Mucosa of rectum (tissue), 2 donors: ENCODE results near the gene GRIK5.
"Not testable (repeated sequence)": the region's sequence is repeated elsewhere in the genome, so short reads cannot be mapped to it uniquely, and the experiment has no call there.

Experiments
- H3K27ac ChIP-seq, 2 donors: one replicate each; pipeline ENCODE4 v1.7.0; 2013; ENCODE audit warnings: inconsistent platforms in 2 of 2, low read depth in 2 of 2, low read length in 2 of 2
- H3K27me3 ChIP-seq, 2 donors: one replicate each; pipeline ENCODE4 v1.7.0; 2013; ENCODE audit warnings: low read length in 2 of 2; ENCODE audit not compliant: control insufficient read depth in 2 of 2, insufficient read depth in 2 of 2
- H3K36me3 ChIP-seq, 2 donors: one replicate each; pipeline ENCODE4 v1.7.0; 2013; ENCODE audit warnings: low read length in 2 of 2; ENCODE audit not compliant: control insufficient read depth in 2 of 2, insufficient read depth in 2 of 2
- H3K4me1 ChIP-seq, 2 donors: one replicate each; pipeline ENCODE4 v1.7.0; 2013; ENCODE audit warnings: low read length in 2 of 2, mild to moderate bottlenecking in 1 of 2; ENCODE audit not compliant: control insufficient read depth in 2 of 2, insufficient read depth in 2 of 2
- H3K4me3 ChIP-seq, 2 donors: one replicate each; pipeline ENCODE4 v1.7.0; 2013; ENCODE audit warnings: low read length in 2 of 2
- H3K9ac ChIP-seq, 2 donors: one replicate each; pipeline ENCODE4 v1.7.0; 2013; ENCODE audit warnings: low read length in 2 of 2, low read depth in 1 of 2, mild to moderate bottlenecking in 1 of 2
- H3K9me3 ChIP-seq, 2 donors: one replicate each; pipeline ENCODE4 v1.7.0; 2013; ENCODE audit warnings: low read length in 2 of 2; ENCODE audit not compliant: control insufficient read depth in 2 of 2
- donor health status: healthy.
- donor health status: Normal muscosa, but diverticular disease.

GRIK5 gene

DNA sequence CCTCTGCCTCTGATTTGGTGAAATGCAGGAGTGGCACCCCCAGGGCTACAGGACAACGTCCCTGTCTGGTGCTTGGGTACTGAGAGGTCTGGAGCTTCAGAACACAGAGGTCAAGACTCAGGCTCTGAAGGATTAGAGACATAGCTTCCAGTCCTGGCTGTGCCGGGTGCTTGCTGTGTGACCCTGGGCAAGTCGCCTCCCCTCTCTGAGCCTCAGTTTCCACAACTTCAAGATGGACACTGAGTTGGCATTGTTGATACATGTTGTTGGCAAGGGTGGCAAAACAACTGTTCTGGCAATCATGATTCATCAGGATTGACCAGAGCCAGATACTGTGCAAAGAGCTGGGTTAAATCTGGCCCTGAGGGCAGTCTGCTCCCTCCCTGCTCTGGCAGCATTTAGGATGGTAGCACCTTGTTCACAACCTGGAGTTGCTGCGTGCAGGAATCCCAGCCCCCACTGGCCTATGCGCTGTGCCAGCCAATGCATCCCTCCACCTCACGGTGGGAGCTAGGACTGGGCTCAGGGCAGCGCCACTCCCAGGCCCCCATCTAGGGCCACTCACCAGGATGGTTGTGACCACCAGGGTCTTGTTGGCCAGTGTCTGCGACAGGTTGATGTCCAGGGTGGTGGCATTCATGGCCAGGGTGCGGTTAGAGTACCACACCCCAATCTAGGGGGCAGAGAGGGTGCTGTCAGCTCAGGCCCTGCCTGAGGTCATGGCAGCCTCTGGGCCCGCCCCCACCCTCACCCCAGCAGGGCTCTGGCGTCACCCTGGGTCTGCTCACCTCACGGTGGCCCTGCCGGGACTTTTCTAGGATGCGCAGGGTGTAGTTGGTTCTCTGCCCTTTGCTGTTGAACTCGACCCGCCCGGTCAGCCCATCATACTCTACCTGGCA lies 16.7 kb downstream of the GRIK5 start:
- no peak overlapping the region for H3K27ac ChIP-seq
- H3K4me1 ChIP-seq, result peaks cover 0 to 6% of the 10 kb centered on the region in 2 donors
- H3K27me3 ChIP-seq, result no peaks in the 10 kb centered on the region
- H3K36me3 ChIP-seq, result no peaks in the 10 kb centered on the region
- no peak overlapping the region for H3K4me3 ChIP-seq
- no peaks in the 10 kb centered on the region for H3K9me3 ChIP-seq
- H3K9ac ChIP-seq, result no peak overlapping the region

GRCh38 chr19:42052241-42052863 lies 17.7 kb downstream of the GRIK5 start:
- H3K4me1 ChIP-seq, result peaks cover 0 to 6% of the 10 kb centered on the region in 2 donors
- H3K36me3 ChIP-seq, result no peaks in the 10 kb centered on the region
- H3K27ac ChIP-seq, result no peak overlapping the region
- no peaks in the 10 kb centered on the region for H3K9me3 ChIP-seq
- H3K9ac ChIP-seq, result no peak overlapping the region
- H3K27me3 ChIP-seq, result no peaks in the 10 kb centered on the region
- H3K4me3 ChIP-seq, result no peak overlapping the region

DNA sequence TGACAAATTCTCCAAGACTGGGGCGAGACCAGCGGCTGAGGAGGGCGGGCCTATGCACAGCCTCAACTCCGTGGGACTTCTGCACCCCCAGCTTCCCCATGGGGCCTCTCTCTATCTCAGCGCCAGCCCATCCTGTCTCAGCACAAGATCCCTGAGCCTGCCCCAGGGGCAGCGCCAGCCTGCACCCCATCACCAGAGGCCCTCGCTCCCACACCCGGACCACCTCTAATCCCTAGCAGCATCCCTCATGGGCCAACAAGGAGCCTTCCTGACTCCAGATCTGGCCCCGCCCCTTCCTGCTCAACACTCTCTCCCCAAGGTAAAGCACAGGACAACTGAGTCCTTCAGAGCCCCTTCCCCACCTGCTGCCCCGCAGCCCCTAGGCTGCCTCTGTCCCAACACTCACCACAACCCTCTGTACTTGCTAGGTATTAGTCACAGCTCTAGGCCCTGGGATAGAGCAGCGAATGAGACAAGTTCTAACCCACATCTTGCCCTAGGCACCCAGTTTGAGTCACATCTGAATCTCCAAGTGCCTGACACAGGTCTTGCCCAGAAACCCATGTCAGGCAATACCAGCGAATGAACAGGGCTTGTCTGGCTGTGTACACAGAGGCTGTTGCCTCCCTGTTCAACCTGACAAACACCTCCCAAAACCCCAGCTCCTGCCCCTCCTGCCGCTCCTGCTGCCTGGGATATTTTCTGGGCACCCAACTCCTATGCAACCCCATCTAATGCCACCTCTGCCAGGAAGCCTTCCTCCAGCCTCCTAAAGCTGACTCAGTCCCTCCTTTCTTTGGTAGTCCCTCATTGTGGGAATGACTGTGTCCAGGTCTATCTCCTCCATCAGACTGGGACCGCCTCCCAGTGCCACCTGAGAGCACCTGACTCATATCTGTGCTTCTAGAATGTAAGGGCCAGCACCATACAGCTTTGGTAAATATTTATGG lies 18.6 kb downstream of the GRIK5 start:
- H3K4me1 ChIP-seq, result peaks cover 0 to 6% of the 10 kb centered on the region in 2 donors
- no peak overlapping the region for H3K27ac ChIP-seq
- no peak overlapping the region for H3K4me3 ChIP-seq
- no peak overlapping the region for H3K9ac ChIP-seq
- H3K36me3 ChIP-seq, result no peaks in the 10 kb centered on the region
- H3K9me3 ChIP-seq, result no peaks in the 10 kb centered on the region
- H3K27me3 ChIP-seq, result no peaks in the 10 kb centered on the region

DNA sequence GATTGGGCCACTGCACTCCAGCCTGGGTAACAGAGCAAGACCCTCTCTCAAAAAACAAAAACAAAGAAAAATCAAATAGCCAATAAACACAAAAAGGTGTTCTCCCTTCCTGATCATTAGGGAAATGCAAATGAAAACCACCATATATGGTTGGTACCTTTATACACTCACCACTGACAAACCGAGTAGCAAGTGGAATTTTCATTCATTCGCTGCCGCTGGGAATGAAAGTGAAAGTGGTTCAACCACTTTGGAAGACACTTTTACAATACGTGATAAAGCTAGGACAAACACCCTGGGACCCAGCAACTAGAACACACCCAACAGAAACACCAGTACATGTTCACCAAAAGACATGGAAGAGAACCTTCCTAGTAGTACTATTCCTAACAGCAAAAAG lies 21.0 kb downstream of the GRIK5 start:
- peaks cover 0 to 6% of the 10 kb centered on the region in 2 donors for H3K4me1 ChIP-seq
- no peak overlapping the region for H3K9ac ChIP-seq
- H3K27ac ChIP-seq, result no peak overlapping the region
- H3K4me3 ChIP-seq, result peak overlapping the region; percentile 32 to 46
- H3K27me3 ChIP-seq, result no peaks in the 10 kb centered on the region
- no peaks in the 10 kb centered on the region for H3K9me3 ChIP-seq
- H3K36me3 ChIP-seq, result no peaks in the 10 kb centered on the region

GRCh38 chr19:42045575-42045974 lies 24.4 kb downstream of the GRIK5 start:
- no peaks in the 10 kb centered on the region for H3K9me3 ChIP-seq
- H3K27me3 ChIP-seq, result no peaks in the 10 kb centered on the region
- H3K4me3 ChIP-seq, result no peak overlapping the region
- H3K36me3 ChIP-seq, result no peaks in the 10 kb centered on the region
- no peak overlapping the region for H3K9ac ChIP-seq
- no peak overlapping the region for H3K27ac ChIP-seq
- H3K4me1 ChIP-seq, result peaks cover 0 to 6% of the 10 kb centered on the region in 2 donors

GRCh38 chr19:42042455-42043170 lies 27.4 kb downstream of the GRIK5 start:
- no peaks in the 10 kb centered on the region for H3K9me3 ChIP-seq
- H3K9ac ChIP-seq, result no peak overlapping the region
- no peaks in the 10 kb centered on the region for H3K4me1 ChIP-seq
- H3K4me3 ChIP-seq, result no peak overlapping the region
- H3K27me3 ChIP-seq, result no peaks in the 10 kb centered on the region
- H3K36me3 ChIP-seq, result no peaks in the 10 kb centered on the region
- H3K27ac ChIP-seq, result no peak overlapping the region

GRCh38 chr19:42040491-42040890 lies 29.5 kb downstream of the GRIK5 start:
- not testable (repeated sequence) for H3K4me1 ChIP-seq, H3K4me3 ChIP-seq, H3K9ac ChIP-seq, H3K36me3 ChIP-seq, H3K9me3 ChIP-seq, H3K27me3 ChIP-seq, H3K27ac ChIP-seq

- no peak overlapping the region for H3K4me3 ChIP-seq
- no peaks in the 10 kb centered on the region for H3K27me3 ChIP-seq
- no peaks in the 10 kb centered on the region for H3K9me3 ChIP-seq
- H3K4me1 ChIP-seq, result no peaks in the 10 kb centered on the region
- no peak overlapping the region for H3K9ac ChIP-seq
- no peaks in the 10 kb centered on the region for H3K36me3 ChIP-seq
- no peak overlapping the region for H3K27ac ChIP-seq
Measured at GRCh38 chr19:42040031-42040430, 30.0 kb downstream of the GRIK5 start.

GRCh38 chr19:42038666-42039065 lies 31.3 kb downstream of the GRIK5 start:
- Histone ChIP-seq H3K4me3 (no peak overlapping the region), H3K36me3 (no peaks in the 10 kb centered on the region), H3K4me1 (no peaks in the 10 kb centered on the region), H3K27me3 (no peaks in the 10 kb centered on the region), H3K9me3 (no peaks in the 10 kb centered on the region), H3K27ac (no peak overlapping the region), H3K9ac (no peak overlapping the region)
